22Rv1 (cell line): ENCODE measurements around the gene SEMA5A.

ENCODE experiments used
- ZFX ChIP-seq: fragments of 450-650 bp; IDR thresholded peaks from 2 replicates; pipeline ENCODE4 v1.6.1; 2017; ENCODE audit warnings: antibody characterized with exemption, borderline replicate concordance
- TF ChIP-seq, protein P1 (sequence below): fragments of 450-650 bp; IDR thresholded peaks from 2 replicates; pipeline ENCODE4 v1.5.1; 2017; ENCODE audit warnings: mild to moderate bottlenecking

DNA sequence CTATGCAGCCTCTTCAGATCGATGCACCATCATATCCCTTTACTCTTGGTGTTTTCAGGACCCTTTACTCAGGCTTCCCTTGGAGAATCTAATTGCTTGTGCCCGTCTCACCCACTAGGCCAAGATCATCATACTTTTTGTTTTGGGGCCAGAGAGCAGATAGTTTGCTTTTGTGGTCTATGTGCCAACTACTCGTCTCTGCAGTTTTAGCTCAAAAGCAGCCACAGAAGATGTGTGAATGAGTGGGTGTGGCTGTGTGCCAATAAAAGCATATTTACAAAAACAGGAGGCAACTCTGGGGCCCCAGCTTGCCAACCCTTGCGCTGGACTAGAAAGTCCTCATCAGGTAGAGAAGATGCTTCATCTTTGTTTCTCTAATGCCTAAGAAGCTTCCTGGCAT lies 216.8 kb downstream of the SEMA5A start:
- TF ChIP-seq, protein P1, sequence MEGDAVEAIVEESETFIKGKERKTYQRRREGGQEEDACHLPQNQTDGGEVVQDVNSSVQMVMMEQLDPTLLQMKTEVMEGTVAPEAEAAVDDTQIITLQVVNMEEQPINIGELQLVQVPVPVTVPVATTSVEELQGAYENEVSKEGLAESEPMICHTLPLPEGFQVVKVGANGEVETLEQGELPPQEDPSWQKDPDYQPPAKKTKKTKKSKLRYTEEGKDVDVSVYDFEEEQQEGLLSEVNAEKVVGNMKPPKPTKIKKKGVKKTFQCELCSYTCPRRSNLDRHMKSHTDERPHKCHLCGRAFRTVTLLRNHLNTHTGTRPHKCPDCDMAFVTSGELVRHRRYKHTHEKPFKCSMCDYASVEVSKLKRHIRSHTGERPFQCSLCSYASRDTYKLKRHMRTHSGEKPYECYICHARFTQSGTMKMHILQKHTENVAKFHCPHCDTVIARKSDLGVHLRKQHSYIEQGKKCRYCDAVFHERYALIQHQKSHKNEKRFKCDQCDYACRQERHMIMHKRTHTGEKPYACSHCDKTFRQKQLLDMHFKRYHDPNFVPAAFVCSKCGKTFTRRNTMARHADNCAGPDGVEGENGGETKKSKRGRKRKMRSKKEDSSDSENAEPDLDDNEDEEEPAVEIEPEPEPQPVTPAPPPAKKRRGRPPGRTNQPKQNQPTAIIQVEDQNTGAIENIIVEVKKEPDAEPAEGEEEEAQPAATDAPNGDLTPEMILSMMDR = no peak
- TF ChIP-seq ZFX = no peak
